Osteocyte (in vitro differentiated cells): ENCODE measurements around the gene GNG2. TPM values are rescaled to one million over a fixed set of nuclear protein-coding genes. Genes with fewer than 3 reads are reported as not detected.
A peak's percentile ranks its signal among the peaks of the same experiment; 100 is the strongest.

Experiments
- DNase-seq: peaks from one replicate; pipeline ENCODE4 v3.0.0; 2021; ENCODE audit warnings: mixed read lengths; ENCODE audit not compliant: unreplicated experiment; ENCODE audit errors: extremely low spot score
- H3K27ac Mint-ChIP-seq: one replicate; pipeline ENCODE4 v1.8.0; 2021; ENCODE audit warnings: mild to moderate bottlenecking, mixed read lengths; ENCODE audit not compliant: unreplicated experiment
- H3K27me3 Mint-ChIP-seq: one replicate; pipeline ENCODE4 v1.8.0; 2021; ENCODE audit warnings: mixed read lengths; ENCODE audit not compliant: unreplicated experiment
- H3K36me3 Mint-ChIP-seq: one replicate; pipeline ENCODE4 v1.8.0; 2021; ENCODE audit warnings: mixed read lengths; ENCODE audit not compliant: unreplicated experiment
- H3K4me1 Mint-ChIP-seq: one replicate; pipeline ENCODE4 v1.8.0; 2021; ENCODE audit warnings: mixed read lengths; ENCODE audit not compliant: unreplicated experiment
- H3K4me3 Mint-ChIP-seq: one replicate; pipeline ENCODE4 v1.8.0; 2021; ENCODE audit warnings: mild to moderate bottlenecking, moderate library complexity, mixed read lengths; ENCODE audit not compliant: unreplicated experiment
- H3K9me3 Mint-ChIP-seq: one replicate; pipeline ENCODE4 v1.8.0; 2021; ENCODE audit warnings: mixed read lengths; ENCODE audit not compliant: unreplicated experiment
- CTCF ChIP-seq: fragments of 200-600 bp; sonication (generic); IDR thresholded peaks from 2 replicates; pipeline ENCODE4 v1.5.0; 2021; ENCODE audit warnings: antibody characterized with exemption, mild to moderate bottlenecking, moderate library complexity
- total RNA-seq: library from RNA; stranded (reverse); gene quantifications from 2 replicates; pipeline ENCODE4 v1.2.1, GENCODE V29; 2021

The GNG2 gene
- total RNA-seq, 1 donor from 2014 or later, result 3.9 TPM

- H3K9me3 Mint-ChIP-seq, result no peaks in the 10 kb centered on the region
- H3K4me3 Mint-ChIP-seq, result peak overlapping the region; percentile 90
- no peak overlapping the region for H3K27ac Mint-ChIP-seq
- no peak for TF ChIP-seq CTCF
- H3K27me3 Mint-ChIP-seq, result peaks cover under 1% of the 10 kb centered on the region
- H3K4me1 Mint-ChIP-seq, result peaks cover 17% of the 10 kb centered on the region
- H3K36me3 Mint-ChIP-seq, result peaks cover 15% of the 10 kb centered on the region
- no peak for DNase-seq
These were observed 130.1 kb downstream of the GNG2 start for GRCh38 chr14:51990488-51990887.

- Mint-ChIP-seq H3K4me1 (peaks cover 17% of the 10 kb centered on the region), H3K4me3 (no peak overlapping the region), H3K36me3 (peaks cover 22% of the 10 kb centered on the region), H3K9me3 (no peaks in the 10 kb centered on the region), H3K27ac (no peak overlapping the region), H3K27me3 (no peaks in the 10 kb centered on the region)
- TF ChIP-seq CTCF, result no peak
- no peak for DNase-seq
These were observed 133.0 kb downstream of the GNG2 start for GRCh38 chr14:51993285-51993920.

- H3K4me1 Mint-ChIP-seq, result peaks cover under 1% of the 10 kb centered on the region
- no peak overlapping the region for H3K4me3 Mint-ChIP-seq
- H3K27me3 Mint-ChIP-seq, result no peaks in the 10 kb centered on the region
- no peak for DNase-seq
- TF ChIP-seq CTCF, result peak; percentile 76
- no peak overlapping the region for H3K27ac Mint-ChIP-seq
- H3K9me3 Mint-ChIP-seq, result no peaks in the 10 kb centered on the region
- peaks cover 39% of the 10 kb centered on the region for H3K36me3 Mint-ChIP-seq
These were observed 135.8 kb downstream of the GNG2 start for GRCh38 chr14:51996148-51996746.

- DNase-seq, result no peak
- Mint-ChIP-seq H3K36me3 (peaks cover 49% of the 10 kb centered on the region), H3K4me1 (peaks cover 11% of the 10 kb centered on the region), H3K9me3 (no peaks in the 10 kb centered on the region), H3K27ac (no peak overlapping the region), H3K4me3 (no peak overlapping the region), H3K27me3 (no peaks in the 10 kb centered on the region)
- TF ChIP-seq CTCF, result no peak
These were observed 137.9 kb downstream of the GNG2 start for GRCh38 chr14:51998348-51998747.

GRCh38 chr14:51999084-51999483, 138.7 kb downstream of the GNG2 start:
- Mint-ChIP-seq H3K4me1 (peaks cover 16% of the 10 kb centered on the region), H3K9me3 (no peaks in the 10 kb centered on the region), H3K27ac (no peak overlapping the region), H3K27me3 (no peaks in the 10 kb centered on the region), H3K4me3 (no peak overlapping the region), H3K36me3 (peaks cover 47% of the 10 kb centered on the region)
- TF ChIP-seq CTCF, result no peak
- DNase-seq, result no peak
